Measurements from ENCODE around the gene AGBL4. TPM values are rescaled to one million over a fixed set of nuclear protein-coding genes. Genes with fewer than 3 reads are reported as not detected.

Gene AGBL4
- total RNA-seq, 1 donor from 2014 or later: 2.1 TPM

DNA sequence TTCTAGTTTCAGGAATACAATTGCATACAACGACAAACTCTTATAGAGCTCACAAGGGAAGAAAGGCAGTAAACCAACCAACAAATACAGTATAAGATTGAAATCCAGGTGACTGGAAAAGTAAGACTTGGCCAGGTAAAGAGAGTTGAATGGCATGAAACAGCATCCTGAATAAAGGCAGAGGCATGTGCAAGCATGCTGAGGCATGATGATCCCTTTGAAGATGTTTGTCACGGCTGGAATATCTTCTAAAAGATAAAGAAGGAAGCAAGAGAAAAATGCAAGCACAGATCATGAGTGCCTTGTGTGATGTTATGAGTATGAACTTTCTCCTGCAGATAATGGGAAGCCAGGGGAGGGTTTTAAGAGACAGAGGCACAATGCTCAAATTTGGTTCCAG lies 1468.5 kb downstream of the AGBL4 start:
- Histone ChIP-seq H3K4me1 (no peaks in the 10 kb centered on the region), H3K27me3 (ENCODE audit: low read depth) (peaks cover under 1% of the 10 kb centered on the region), H3K9me3 (no peaks in the 10 kb centered on the region), H3K27ac (no peak overlapping the region), H3K36me3 (no peaks in the 10 kb centered on the region), H3K4me3 (no peak overlapping the region)
- no peak for ATAC-seq
- TF ChIP-seq, protein P1, sequence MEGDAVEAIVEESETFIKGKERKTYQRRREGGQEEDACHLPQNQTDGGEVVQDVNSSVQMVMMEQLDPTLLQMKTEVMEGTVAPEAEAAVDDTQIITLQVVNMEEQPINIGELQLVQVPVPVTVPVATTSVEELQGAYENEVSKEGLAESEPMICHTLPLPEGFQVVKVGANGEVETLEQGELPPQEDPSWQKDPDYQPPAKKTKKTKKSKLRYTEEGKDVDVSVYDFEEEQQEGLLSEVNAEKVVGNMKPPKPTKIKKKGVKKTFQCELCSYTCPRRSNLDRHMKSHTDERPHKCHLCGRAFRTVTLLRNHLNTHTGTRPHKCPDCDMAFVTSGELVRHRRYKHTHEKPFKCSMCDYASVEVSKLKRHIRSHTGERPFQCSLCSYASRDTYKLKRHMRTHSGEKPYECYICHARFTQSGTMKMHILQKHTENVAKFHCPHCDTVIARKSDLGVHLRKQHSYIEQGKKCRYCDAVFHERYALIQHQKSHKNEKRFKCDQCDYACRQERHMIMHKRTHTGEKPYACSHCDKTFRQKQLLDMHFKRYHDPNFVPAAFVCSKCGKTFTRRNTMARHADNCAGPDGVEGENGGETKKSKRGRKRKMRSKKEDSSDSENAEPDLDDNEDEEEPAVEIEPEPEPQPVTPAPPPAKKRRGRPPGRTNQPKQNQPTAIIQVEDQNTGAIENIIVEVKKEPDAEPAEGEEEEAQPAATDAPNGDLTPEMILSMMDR (IDR thresholded peaks at IDR 0.05): no peak
- intact Hi-C loops (cut with DNase I): no loop called here
- DNase-seq: no peak

DNA sequence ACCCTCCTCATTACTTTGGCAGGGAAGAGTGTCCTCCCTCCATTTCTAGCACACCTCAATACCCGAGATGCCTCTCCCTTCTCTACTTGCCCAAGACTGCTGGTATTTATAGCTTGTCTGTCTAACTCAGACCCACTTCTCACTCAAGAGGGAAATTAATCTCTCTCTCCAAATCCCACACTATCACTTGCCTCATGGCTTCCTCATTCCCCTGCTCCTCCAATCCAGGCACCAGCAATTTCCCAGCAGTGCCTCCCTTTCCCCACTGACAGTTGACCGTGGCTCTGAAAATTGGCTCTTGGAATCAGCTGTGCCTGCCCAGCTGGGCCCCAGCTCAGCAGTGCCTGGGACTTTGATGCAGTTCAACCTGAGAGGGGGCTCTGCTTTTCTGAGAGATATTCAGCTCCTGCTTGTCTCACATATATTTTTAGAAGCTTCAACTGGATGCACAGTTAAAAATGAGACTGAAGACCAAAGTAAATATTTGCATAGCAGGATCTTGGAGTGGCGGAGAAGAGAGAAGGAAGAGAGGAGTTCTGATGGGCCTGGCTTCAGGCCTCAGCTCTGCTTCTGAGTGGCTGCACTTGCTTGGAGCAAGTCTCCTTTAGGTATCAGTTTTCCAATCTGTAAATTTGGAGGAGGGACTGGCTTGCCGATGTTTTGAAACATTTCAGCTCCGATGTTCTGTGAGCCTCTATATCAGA lies 1470.7 kb downstream of the AGBL4 start:
- no peaks in the 10 kb centered on the region for H3K4me1 ChIP-seq
- no peaks in the 10 kb centered on the region for H3K27me3 ChIP-seq (ENCODE audit: low read depth)
- no peaks in the 10 kb centered on the region for H3K36me3 ChIP-seq
- H3K9me3 ChIP-seq: no peaks in the 10 kb centered on the region
- intact Hi-C loops (cut with DNase I): no loop called here
- H3K4me3 ChIP-seq: no peak overlapping the region
- H3K27ac ChIP-seq: no peak overlapping the region
- DNase-seq (no peak), ATAC-seq (peak; percentile 29 to 45)
- TF ChIP-seq, protein P1 (IDR thresholded peaks at IDR 0.05): no peak

DNA sequence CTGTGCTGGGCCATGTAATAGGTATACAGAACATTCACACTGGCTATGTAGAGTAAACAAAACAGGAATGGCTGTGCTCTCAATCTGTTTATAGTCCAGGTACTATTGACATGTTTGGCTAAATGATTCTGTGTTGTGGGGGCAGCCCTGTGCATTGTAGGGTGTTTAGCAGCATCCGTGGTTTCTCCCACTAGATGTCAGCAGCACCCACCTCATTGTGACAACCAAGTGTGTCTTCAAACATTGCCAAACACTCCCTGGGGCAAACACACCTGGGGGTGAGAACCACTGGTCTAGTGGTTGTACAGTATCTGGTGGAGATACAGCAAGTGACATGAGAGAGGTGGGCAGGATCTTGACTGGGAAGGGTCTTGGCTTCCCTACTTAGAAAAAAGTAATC lies 1471.3 kb downstream of the AGBL4 start:
- intact Hi-C loops (cut with DNase I): no loop called here
- TF ChIP-seq, protein P1 (IDR thresholded peaks at IDR 0.05): peak; percentile 23
- Histone ChIP-seq H3K4me3 (no peak overlapping the region), H3K36me3 (no peaks in the 10 kb centered on the region), H3K27me3 (ENCODE audit: low read depth) (no peaks in the 10 kb centered on the region), H3K9me3 (no peaks in the 10 kb centered on the region), H3K27ac (no peak overlapping the region), H3K4me1 (no peaks in the 10 kb centered on the region)
- DNase-seq (no peak), ATAC-seq (peak; percentile 70 to 72)

DNA sequence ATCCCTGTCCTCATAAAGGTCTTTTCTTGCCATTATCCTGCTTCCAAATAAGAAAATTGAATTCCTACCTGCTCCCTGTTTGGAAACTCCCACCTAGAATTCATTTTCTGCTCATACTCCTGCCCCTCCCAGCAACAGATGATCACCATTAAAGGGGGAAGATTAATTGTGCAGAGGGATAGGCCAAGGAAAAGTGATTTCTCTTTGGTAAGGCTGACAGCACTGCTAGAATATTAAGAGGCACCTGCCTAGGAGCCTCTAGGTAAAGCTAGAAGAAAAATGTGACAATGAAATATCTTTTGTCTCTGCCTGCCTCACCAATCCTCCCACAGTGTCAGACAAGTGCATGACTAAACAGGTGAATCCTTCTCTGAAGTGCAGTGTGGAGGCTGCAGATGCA lies 1474.8 kb downstream of the AGBL4 start:
- Histone ChIP-seq H3K27ac (no peak overlapping the region), H3K27me3 (ENCODE audit: low read depth) (no peaks in the 10 kb centered on the region), H3K4me1 (no peaks in the 10 kb centered on the region), H3K4me3 (no peak overlapping the region), H3K36me3 (no peaks in the 10 kb centered on the region), H3K9me3 (no peaks in the 10 kb centered on the region)
- DNase-seq (no peak), ATAC-seq (no peak)
- intact Hi-C loops (cut with DNase I): no loop called here
- TF ChIP-seq, protein P1 (IDR thresholded peaks at IDR 0.05): no peak

DNA sequence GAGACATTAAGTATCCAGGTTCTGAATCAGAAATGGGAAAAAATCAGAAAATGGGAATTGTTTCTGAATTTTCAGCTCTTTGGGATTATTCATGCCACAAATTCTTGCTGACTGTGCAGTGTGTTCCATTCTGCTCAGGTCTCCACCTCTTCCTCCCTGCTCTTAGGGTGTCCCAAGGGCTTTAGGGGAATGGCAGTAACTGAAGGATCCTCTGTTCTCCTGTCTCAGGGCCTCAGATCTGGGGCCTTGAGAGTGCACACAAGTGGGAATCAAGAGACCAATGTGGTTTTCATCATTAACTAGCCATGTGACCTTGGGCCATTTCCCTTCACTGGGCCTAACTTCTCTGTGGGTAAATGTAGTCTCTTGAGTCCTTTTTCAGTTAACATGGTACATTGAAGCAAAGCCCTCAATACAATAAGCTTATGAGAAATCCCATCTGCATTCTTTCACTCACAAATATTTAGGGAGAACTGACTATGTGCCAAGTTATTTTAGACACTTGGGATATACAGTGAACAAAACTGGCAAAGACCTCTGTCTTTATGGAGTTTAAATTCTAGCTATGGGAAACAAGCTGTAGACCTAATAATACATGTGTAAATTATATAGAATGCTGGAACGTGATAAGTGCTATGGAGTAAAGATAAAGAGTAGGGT lies 1476.1 kb downstream of the AGBL4 start:
- no peak for DNase-seq
- Histone ChIP-seq H3K36me3 (no peaks in the 10 kb centered on the region), H3K9me3 (no peaks in the 10 kb centered on the region), H3K27ac (no peak overlapping the region), H3K4me1 (no peaks in the 10 kb centered on the region), H3K27me3 (ENCODE audit: low read depth) (no peaks in the 10 kb centered on the region), H3K4me3 (no peak overlapping the region)
- TF ChIP-seq, protein P1 (IDR thresholded peaks at IDR 0.05): no peak
- intact Hi-C loops (cut with DNase I): no loop called here
- no peak for ATAC-seq
